Measurements from ENCODE around the gene EBF4.

DNA sequence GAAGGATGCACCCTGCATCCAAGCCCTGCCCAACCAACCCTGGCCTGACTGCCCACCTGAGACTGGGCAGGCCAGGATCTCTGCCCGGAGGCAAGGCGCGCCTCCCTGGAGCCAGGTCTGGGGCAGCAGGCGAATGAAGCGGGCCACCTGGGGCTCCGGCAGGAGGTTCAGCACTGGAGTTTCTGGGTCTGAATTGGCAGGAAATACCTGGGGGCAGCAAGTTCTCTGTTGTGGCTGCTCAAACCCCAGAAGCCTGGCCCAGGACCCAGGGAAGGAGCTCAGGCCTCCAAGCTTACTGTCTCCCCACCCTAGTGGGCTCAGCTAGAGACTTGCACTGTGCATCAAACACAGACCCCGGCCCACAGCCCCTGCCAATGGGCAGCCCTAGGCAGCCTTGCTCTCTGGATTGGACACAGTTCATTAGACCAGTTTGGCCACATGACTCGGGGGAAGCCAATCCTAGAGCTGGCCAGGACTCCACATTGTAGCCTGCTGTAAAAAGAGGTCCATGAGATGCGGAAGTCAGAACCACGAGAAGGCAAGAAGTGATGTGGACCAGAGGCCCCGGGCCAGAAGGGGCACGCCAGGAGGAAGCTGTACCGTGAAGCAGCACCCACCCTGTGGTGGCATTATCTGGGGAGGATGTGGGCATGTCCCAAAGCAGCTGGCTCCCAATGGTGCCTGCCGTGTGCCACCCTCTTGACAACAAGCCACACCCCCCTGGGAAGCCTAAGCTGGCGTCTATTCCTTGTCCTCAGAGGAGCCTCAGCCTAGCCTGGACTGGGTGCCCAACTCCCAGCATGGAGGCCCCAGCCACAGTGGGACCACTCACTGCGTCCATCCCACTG is 104.8 kb downstream of the EBF4 start:
- TF ChIP-seq LARP7 (IDR thresholded peaks at IDR 0.05) (no peak), EZH2 (IDR thresholded peaks at IDR 0.05; ENCODE audit: borderline replicate concordance, control insufficient read depth, low read depth, low read length) (no peak)
- TF ChIP-seq, protein P1, sequence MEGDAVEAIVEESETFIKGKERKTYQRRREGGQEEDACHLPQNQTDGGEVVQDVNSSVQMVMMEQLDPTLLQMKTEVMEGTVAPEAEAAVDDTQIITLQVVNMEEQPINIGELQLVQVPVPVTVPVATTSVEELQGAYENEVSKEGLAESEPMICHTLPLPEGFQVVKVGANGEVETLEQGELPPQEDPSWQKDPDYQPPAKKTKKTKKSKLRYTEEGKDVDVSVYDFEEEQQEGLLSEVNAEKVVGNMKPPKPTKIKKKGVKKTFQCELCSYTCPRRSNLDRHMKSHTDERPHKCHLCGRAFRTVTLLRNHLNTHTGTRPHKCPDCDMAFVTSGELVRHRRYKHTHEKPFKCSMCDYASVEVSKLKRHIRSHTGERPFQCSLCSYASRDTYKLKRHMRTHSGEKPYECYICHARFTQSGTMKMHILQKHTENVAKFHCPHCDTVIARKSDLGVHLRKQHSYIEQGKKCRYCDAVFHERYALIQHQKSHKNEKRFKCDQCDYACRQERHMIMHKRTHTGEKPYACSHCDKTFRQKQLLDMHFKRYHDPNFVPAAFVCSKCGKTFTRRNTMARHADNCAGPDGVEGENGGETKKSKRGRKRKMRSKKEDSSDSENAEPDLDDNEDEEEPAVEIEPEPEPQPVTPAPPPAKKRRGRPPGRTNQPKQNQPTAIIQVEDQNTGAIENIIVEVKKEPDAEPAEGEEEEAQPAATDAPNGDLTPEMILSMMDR (IDR thresholded peaks at IDR 0.05 in 2 of 3, conservative IDR thresholded peaks at IDR 0.05 in 1 of 3; ENCODE audit: control insufficient read depth in 2 of 3, extremely low read depth in 1 of 3, insufficient read depth in 1 of 3, low read depth in 3 of 3, low read length in 3 of 3) = no peak

Measured in GM12878 (cell line).